ENCODE results near the gene RTL10.

The RTL10 gene, protein sequence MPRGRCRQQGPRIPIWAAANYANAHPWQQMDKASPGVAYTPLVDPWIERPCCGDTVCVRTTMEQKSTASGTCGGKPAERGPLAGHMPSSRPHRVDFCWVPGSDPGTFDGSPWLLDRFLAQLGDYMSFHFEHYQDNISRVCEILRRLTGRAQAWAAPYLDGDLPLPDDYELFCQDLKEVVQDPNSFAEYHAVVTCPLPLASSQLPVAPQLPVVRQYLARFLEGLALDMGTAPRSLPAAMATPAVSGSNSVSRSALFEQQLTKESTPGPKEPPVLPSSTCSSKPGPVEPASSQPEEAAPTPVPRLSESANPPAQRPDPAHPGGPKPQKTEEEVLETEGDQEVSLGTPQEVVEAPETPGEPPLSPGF

DNA sequence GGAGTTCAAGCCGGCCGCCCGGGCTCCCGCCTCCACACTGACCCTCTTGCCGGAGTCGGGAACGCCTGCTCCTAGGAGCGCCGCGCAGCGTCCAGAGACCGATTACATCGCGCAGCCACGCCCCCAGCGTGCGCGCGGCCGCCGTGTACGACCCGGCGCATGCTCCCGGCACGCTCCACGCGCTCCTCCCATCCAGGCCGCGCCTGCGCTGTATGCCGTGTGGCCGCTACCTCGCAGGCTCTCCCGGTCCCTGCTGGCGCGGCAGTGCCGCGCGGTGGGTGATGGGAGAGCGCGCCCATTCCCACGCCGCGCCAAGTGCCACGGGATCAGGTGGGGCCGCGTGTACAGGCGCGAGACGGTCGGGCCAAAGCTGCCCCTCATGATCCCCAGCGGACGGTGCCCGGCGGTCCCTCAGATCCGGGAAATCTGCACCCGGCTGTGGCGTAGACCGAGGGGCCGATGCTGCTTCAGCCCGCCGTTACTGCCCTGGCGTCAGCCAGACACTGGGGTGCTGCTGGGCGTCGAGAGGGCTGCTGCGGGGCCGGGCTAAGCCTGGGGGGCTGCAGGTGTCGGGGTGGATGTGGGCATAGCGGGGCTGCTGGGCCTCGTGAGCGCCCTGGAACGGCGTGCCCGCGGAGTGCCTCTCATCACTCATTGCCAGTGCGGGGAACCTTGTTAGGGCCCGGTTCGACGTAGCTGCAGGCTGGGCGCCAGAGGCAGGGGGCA is at the start of gene RTL10, which contains the start of gene GNB1L:
Gene RTL10 (minus strand): TSS at position 97 of the 726 bp plus-strand sequence. CDS start 2,613 bp downstream, outside the sequence.
Gene GNB1L (minus strand): TSS at position 97 of the 726 bp plus-strand sequence. CDS start 33,519 bp downstream, outside the sequence.
- DNase-seq (ENCODE audit: low read depth in 3 of 3), result peak; percentile 89 to 94 (median 93)

DNA sequence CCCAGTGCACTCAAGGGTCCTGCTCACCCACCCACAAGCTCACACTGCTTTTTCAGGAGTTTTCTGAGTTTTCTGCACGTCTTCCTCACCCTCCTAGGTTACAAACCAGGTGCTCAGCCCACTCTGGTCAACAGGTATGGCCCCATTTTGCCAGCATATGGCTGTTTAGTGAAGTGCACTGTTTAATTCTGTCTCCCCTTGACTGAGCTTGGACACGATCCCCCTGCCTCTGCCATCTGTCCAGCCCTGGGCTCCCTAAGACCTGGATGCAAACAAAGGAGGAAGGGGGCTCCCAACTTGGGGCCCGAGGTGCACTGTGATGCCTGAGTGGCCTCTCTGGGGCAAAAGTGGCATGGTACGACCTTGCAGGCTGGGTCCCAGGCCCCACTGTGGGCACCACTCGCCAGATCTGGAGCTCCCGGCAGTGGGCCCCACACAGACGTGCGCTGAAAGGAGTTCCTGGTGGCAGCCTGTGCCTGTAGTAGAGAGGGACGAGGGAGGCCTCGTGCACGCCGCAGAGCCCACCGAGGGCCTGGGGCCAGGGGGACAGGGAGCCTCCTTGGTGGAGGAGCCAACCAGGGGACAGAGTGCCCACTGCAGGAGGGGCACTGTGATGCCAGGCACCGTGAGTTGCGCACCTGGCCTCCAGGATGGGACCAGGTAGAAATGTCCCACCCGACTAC is 49.6 kb upstream of the RTL10 start:
- DNase-seq (ENCODE audit: low read depth in 3 of 3), result no peak

DNA sequence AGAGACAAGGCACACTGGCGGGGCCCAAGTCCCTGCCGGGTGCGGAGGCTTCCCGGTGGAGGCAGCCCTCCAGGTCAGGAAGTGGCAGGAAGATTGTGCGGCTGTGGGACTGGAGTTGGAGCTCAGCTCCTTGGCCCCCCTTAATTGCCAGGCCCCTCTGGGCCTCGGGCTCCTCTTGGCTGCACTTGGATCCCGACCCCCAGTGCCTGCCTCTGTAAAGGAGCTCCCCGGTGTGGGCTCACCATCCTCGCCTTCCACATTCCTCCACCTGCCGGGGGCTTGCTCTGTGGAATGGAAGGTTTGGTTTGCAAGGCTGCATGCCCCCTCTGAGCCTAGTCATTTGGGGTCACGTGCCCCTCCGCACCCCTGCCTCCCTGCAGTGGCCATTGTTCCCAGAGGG is 48.8 kb upstream of the RTL10 start:
- DNase-seq (ENCODE audit: low read depth in 3 of 3), result no peak

DNA sequence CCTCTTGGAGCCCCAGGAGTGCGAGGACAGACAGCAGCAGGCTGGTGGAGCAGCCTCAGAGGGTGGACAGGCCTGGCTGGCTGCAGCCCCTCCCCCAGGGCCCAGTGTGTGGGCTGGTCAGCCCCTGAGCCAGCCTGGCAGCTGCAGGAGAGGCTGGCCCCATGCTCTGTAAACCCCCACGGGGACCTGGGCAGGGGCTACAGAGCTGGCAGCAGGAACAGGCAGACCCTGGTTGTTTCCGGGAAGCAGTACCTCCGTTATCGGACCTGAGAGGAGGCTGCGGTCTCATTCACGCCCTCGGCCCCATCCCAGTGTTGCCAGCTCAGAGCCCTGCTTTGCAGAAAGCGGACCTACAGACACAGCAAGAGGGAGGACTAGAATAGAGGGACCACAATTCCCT is 48.4 kb upstream of the RTL10 start:
- DNase-seq (ENCODE audit: low read depth in 3 of 3), result no peak

DNA sequence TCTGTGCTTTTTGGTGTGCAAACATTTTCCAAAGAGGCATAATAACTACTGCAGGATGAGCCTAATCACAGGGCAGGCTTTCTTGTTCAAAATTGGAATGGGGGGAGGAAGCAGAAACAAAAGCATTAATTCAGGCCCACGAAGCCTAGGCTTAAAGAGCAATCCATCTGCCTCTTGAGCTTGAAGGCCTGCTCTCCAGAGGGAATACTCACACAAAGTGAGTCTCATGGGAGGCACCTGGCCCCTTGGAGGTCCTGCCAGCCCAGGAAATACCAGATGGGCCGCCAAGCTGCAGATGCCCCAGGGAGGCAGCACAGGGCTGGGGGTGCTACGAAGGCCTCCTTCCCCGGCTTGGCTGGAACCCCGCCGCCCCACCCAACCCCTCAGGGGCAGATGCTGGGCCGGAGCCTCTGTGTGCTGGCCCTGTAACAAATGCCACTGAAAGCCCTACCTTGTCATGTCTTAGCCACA is 47.6 kb upstream of the RTL10 start:
- DNase-seq (ENCODE audit: low read depth in 3 of 3), result no peak

DNA sequence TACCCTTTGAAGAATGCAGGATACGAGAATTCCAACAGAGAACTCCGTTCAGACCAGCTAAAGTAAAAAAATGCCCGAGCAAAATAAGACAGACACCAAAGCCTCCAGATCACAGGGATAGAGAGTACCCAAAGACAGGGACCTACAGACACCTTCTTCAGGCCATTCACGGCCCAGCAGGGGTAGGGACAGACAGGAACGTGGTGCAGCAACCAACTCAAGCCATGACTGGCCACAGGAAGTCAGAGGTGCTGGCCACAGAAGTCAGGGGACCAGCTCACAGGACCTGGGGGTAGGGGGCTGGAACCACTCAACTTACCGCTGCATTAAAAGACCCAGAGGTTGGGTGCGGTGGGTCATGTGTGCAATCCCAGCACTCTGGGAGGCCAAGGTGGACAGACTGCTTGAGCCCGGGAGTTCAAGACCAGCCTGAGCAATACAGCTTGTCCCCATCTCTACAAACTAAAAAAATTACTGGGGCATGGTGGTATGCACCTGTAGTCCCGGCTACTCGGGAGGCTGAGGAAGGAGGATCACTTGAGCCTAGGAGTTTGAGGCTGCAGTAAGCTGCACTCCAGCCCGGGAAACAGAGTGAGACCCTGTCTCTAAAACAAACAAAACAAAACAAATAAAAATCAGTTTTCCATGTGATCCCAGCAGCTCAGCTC is 47.0 kb upstream of the RTL10 start:
- no peak for DNase-seq (ENCODE audit: low read depth in 3 of 3)

DNA sequence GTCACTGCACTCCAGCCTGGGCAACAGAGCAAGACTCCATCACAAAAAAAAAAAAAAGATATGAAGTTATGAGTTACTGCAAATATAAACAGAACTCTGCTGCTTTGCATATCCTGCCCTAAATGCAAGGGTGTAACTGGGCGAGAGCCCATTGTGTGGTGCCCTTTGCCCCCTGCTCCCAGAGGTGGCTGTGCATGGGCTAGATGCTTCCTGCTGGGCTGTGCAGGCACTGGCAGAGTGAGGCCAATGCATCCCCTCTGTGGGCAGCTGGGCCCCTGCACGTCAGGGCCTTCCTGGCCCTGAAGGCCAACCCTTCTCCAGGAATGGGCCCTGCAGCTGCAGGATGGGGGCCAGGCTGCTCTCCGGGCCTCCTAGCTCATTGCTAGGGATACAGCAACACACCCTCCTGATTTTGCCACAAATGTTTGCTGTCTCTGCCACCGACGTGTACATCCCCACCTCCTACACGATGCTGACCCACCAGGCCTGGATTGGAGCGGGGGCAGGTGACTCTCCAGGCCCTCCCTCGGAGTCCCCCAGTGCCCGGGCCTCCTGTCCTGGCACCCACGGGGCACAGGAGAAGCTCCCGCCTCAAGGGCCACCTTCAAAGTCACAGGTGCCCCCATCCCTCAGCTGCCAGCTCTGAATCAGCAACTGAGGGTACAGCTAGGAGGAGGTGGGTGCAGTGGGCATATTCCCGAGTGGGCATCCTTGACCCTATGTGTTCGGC is 46.2 kb upstream of the RTL10 start:
- no peak for DNase-seq (ENCODE audit: low read depth in 3 of 3)

DNA sequence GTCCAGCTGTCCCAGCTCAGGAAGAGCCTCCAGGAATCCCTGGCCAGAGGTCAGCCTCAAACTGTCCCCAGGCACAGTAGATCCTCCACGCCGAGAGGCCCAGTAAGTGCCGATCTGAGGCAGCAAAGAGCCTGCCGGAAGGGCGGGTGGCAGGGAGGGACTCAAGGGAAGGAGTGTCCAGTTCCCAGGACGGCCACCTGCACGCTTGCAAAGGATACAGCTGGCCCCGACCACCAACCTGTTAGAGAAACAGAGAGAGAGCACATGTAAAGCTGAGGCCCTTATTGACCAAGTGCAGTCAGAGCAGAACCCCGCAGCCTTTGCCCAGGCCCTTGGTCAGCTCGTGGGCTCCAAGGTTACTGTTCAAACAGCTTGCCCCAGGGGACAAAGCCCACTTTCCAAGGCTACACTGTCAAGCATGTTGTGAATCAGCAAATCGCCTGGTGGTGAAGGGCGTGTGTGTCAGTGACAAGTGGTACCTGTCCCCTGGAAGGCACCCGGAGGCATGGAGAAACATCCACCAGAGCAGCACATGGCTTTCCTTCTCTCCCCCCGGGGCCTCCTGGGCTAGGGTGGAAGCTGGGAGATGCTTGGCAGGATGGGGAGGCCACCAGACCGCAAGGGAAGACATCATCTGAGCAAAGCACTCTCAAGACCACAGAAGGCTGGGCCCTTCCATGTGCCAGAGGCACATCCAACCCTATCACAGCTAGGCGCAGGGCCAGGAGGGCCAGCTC is 44.3 kb upstream of the RTL10 start:
- DNase-seq (ENCODE audit: low read depth in 3 of 3), result no peak

DNA sequence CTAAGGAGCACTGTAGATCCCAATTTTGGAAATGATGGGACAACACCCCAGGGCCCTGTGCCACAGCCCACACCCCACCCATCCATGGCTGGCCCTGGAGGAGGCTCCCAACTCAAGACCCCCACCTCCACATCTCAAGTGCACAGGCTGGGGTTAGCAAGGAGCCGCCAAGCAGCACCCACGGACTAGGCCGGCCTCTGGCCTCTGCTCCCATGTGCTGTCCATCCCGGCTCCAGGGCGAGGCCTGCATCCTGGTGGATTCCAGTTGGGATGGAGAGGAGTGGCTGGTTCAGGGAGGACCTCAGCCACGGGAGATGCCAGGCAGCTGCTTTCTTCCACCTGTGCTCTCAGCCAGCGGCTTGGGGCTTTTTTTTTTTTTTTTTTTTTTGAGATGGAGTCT is 43.5 kb upstream of the RTL10 start:
- DNase-seq (ENCODE audit: low read depth in 3 of 3), result no peak

DNA sequence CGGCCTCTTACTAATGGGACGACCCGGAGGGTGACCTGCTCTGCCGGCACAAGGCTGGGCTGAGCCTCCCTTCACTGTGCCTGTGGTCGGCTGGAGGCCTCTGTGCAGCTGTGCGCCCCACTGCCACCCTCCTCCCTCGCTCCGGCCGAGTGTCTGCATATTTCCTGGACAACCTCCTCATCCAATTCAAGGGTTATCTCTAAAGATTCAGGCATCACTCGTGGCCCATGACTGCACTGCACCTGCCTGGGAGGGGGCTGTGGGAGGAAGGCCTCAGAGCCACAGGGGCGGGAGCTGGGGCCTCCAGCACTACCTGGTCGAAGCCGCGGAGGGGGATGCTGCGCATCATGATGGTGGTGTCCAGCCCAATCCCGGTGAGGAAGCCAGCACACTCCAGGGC is 43.1 kb upstream of the RTL10 start:
- no peak for DNase-seq (ENCODE audit: low read depth in 3 of 3)

DNA sequence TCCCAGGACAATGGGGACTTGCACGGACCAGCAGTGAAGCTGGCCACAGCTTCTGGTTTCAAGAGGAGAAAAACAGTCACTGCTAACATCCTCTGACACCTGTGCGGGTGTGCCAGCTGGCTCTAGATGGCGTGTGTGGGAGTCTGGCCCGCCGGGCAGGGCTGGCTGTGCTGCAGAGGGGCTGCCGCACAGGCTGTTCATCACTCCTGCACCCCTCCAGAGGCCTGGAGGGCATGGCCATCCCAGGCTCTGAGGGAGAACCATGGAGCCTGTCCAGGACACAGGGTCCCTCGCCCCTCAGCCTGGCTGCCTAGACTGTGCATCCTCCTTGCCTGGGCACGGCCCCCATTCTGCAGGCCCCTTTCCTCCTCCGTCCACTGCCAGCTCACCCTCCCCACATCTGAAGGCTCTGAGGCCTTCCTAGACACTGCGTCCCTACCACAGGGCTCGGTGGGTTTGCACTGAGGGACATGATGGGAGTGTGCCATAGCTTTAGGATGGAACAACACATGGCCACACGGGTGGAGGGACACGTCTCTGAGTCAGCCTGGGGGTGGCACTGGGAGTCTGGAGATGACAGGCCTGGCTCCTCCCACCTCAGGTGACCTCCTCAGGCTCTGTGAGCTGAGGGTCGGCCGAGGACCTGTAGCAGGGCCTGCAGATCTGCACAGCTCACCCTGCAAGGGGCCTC is 42.1 kb upstream of the RTL10 start:
- no peak for DNase-seq (ENCODE audit: low read depth in 3 of 3)

DNA sequence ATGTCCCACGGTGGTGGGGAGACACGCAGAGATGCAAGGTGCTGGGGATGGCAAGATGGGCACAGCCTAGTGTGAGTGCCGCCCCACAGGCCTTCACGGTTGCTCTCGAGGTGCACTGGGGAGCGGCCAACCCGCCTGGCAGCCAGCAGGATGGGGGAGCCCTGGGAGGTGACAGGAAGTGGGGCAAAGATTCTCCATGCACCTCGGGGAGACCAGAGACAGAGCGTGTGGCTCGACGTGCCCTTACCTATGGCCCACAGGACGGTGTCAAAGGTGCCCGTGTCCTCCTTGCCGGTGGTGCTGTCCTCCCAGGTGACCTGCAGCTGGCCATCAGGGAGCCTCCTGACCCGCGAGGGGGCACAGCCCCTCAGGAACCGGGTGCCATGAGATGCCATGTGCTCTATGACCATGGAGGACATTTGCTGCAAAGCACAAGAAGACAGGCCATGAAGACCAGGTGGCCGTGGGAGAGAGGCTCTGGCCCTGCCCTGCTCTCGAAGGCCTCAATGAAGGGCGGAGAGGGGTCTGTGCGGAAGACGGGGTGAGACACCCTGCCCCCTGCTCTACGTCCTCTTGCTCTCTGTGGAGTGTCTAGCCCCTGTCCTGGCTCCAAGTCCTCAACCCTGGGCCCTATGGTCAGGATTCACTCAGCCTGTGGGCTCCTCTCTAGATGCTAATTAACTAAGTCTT is 40.6 kb upstream of the RTL10 start:
- DNase-seq (ENCODE audit: low read depth in 3 of 3), result no peak

DNA sequence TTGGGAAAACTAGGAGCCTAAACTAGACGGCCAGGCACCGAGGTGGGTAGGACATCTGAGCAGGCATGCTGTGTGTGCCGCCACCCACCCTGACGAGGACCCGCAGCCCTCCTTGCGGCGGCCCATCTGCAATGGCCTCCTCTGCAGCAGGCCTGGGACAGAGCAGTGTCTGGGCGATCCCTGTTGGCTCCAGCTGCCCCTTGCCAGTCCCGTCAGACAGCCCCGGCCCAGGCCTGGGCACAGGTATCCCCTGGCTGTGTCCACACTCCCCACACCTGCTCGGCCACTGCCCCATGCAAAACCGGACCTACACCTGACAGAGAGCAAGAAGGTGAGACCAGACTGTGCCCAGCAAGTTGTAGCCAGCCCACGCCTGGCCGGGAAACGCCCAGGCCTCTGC is 38.7 kb upstream of the RTL10 start:
- DNase-seq (ENCODE audit: low read depth in 3 of 3), result no peak

DNA sequence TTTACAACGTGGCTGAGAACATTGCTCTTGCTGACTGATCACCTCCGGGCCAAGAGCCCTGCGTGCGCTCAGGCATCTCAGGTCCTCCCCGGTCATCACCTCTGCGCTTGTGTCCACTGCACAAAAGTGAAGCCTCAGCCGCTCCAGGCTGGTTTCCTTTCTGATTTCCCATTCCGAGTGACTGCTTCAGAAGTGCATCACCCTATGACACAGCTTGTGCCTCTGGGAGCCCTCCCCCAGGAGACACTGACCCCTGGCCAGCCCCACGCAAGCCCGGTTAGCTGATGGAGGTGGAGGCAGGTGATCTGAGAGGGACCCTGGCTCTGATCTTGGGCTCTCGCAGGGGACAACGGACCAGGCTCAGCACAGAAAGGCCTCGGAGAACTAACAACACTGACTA is 38.3 kb upstream of the RTL10 start:
- no peak for DNase-seq (ENCODE audit: low read depth in 3 of 3)

DNA sequence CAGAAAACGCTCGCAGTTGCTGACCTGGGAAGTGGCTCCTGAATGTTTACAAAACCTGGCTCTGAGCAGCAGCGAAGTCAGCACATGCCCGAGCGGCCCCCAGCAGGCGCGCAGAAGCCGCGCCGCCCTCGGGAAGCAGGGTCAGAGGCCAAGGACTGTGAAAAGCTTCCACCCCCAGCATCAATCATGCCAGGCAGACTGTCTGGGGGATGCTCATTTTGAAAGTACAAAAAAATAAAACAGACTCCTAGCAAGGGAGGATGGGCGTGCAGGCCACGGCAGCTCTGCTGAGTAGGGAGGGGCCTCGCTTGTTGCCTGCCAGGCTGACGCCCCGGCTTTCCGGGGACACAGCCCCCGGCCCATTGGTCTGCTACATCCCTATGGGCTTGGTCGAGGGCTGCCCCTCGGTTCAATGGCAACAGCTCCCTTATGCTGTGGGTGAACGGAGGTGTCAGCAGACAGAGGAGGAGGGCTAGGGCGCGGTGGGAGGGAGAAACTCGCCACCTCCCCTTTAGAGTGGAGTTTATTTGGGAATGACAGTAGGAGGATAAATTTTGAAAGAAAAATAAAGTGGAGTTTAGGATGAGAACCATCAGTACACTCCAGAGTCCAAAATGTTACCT is 37.7 kb upstream of the RTL10 start:
- DNase-seq (ENCODE audit: low read depth in 3 of 3), result peak in 1 of 3 experiments; percentile 32

DNA sequence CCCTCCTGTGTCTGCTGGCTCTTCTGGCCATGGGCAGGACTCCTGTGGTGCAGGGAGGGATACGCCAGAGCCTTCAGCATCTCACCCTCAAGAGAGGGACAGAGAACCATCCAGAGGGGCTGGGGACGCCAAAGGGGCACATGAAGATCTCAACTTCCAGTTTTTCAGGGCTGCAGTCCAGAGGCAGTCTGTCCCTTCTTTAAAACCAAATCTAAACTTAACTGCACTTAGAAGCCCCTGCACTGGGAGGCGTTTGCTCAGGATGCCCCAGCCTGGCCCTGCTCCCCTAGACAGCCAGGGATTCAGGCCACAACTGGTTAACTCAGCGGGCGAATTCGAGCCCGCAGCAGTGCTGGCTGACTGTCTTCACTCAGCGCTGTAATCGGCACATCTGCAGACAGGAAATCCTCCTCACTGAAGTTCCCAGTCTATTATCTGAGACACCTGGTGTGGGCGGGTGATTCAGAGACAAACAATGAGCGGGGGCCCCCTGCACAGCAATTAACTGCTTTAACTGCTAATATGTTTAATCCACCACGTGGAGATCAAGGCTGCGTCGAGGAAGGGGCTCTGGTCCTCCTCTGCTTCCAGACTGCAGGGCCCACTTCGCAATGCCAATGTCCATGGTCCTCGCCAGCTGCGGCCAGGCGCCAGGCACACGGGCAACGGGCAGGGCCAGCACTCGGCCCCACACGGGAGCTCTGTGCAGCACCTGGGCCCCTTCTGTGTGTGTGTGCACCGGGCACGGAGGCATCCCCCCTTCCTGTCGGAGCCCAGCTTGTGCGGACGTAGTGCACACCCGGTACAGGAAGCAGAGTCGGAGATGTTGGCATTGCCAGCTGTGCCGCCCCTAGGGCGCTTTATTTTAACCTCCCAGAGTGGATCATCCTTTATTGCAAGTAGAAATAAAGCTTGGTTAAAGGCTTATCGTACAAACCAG is 36.9 kb upstream of the RTL10 start:
- peak; percentile 60 to 82 (median 80) for DNase-seq (ENCODE audit: low read depth in 3 of 3)

DNA sequence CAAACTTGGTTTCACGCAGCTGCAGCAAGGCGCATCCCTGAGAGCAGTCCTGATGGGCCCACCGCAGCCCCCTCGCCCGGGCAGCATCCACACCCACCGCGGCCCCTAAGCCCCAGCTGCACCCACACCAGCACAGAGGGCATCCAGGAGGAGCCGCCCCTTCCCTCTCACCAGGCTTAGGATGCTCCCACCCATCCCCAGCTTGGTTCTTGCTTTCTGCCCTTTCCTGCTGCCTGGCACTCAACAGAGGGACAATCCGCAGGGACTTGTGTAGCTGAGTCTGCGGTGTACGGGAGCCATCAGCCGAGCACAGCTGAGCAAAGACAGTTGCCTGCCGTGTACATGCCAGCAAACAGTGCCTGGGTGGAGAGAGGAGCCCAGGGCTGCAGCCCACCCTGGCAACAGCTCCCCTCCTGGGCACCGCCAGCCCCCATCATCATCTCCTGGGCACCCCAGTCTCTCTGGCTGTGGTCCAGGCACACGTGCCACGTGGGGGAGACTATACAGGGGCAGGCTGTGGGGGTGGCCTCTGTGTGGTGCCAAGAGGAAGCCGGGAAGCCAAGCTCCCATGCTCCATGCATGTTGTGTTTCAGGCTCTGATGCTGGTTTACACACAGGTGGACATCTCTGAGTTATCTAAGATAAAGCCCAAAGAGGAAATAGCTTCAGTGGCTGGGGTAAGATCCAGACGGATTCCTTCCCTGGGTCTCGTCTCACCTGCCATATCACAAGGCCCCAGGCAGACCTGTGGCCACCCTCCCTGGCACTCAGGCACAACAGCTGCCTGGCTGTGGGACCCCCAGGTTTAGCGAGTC is 36.0 kb upstream of the RTL10 start:
- no peak for DNase-seq (ENCODE audit: low read depth in 3 of 3)
